Measurements from ENCODE around the gene RFT1.
"Not testable (repeated sequence)": the region's sequence is repeated elsewhere in the genome, so short reads cannot be mapped to it uniquely, and the experiment has no call there.

The RFT1 gene

GRCh38 chr3:53163444-53164387 is 33.5 kb upstream of the RFT1 start:
- no peak for DNase-seq (ENCODE audit: low read depth)

- peak; percentile 15 for DNase-seq (ENCODE audit: low read depth)
Observed at GRCh38 chr3:53162672-53163443, 32.6 kb upstream of the RFT1 start.

GRCh38 chr3:53161820-53162671 is 31.8 kb upstream of the RFT1 start:
- peak; percentile 26 for DNase-seq (ENCODE audit: low read depth)

- no peak for DNase-seq (ENCODE audit: low read depth)
Observed at GRCh38 chr3:53161450-53161819, 31.2 kb upstream of the RFT1 start.

- DNase-seq (ENCODE audit: low read depth) = peak; percentile 65
Observed at GRCh38 chr3:53160660-53161449, 30.6 kb upstream of the RFT1 start, which contains the start of gene PRKCD. TSS of gene PRKCD (plus strand) at chr3:53161209. CDS start at chr3:53178423, 17,214 bp downstream.

- no peak for DNase-seq (ENCODE audit: low read depth)
Observed at GRCh38 chr3:53160061-53160659, 29.9 kb upstream of the RFT1 start.

- DNase-seq (ENCODE audit: low read depth) = no peak
Observed at GRCh38 chr3:53159156-53160060, 29.2 kb upstream of the RFT1 start.

- DNase-seq (ENCODE audit: low read depth) = no peak
Observed at GRCh38 chr3:53158765-53159155, 28.5 kb upstream of the RFT1 start.

GRCh38 chr3:53157974-53158580 is 27.8 kb upstream of the RFT1 start:
- no peak for DNase-seq (ENCODE audit: low read depth)

- no peak for DNase-seq (ENCODE audit: low read depth)
Observed at GRCh38 chr3:53156368-53156834, 26.2 kb upstream of the RFT1 start.

- no peak for DNase-seq (ENCODE audit: low read depth)
Observed at GRCh38 chr3:53155760-53156159, 25.5 kb upstream of the RFT1 start.

- no peak for DNase-seq (ENCODE audit: low read depth)
Observed at GRCh38 chr3:53154881-53155285, 24.6 kb upstream of the RFT1 start.

- DNase-seq (ENCODE audit: low read depth) = no peak
Observed at GRCh38 chr3:53153980-53154379, 23.7 kb upstream of the RFT1 start.

GRCh38 chr3:53153264-53153823 is 23.1 kb upstream of the RFT1 start:
- DNase-seq (ENCODE audit: low read depth) = no peak

GRCh38 chr3:53151870-53152660 is 21.8 kb upstream of the RFT1 start:
- no peak for DNase-seq (ENCODE audit: low read depth)

GRCh38 chr3:53151465-53151864 is 21.2 kb upstream of the RFT1 start:
- no peak for DNase-seq (ENCODE audit: low read depth)

GRCh38 chr3:53151086-53151438 is 20.8 kb upstream of the RFT1 start:
- not testable (repeated sequence) for DNase-seq (ENCODE audit: low read depth)
